IMR-90 (cell line): Measurements from ENCODE around the gene UBN2. TPM values are rescaled to one million over a fixed set of nuclear protein-coding genes. Genes with fewer than 3 reads are reported as not detected.

ENCODE experiments used
- ATAC-seq: fragments of 200-7000 bp; cut with Tn5 transposase; 2 replicates; pipeline ENCODE4 v1.9.1; 2020; ENCODE audit warnings: low read depth, mild to moderate bottlenecking, moderate library complexity
- BruUV-seq: library from RNA; stranded (reverse); fragments of 400-500 nt; replicated peaks from 2 replicates; lab custom pipeline; 2021; lab: Mats Ljungman, UMichigan
- CTCF ChIA-PET: fragments of 300-600 bp; formaldehyde crosslinking; extraction: SDS; loops from one replicate; lab custom pipeline; 2021; ENCODE audit warnings: antibody characterized with exemption; lab: Yijun Ruan, JAX
- POLR2A ChIA-PET: fragments of 300-600 bp; sonication (Branson Sonifier 250); formaldehyde crosslinking; loops from one replicate; lab custom pipeline; 2022; ENCODE audit warnings: antibody characterized with exemption; ENCODE audit not compliant: unreplicated experiment; lab: Charles Lee
- DNase-seq: peaks from one replicate; pipeline ENCODE4 v3.0.0; 2013
- H2AFZ ChIP-seq: replicated peaks from 2 replicates; pipeline ENCODE3; 2013; ENCODE audit warnings: low read length, mild to moderate bottlenecking; ENCODE audit not compliant: poor library complexity
- H2AK5ac ChIP-seq: 2 replicates; pipeline ENCODE4 v1.6.1; 2013; ENCODE audit warnings: low read depth, low read length, inconsistent platforms
- H2AK9ac ChIP-seq: replicated peaks from 2 replicates; pipeline ENCODE3; 2013; ENCODE audit warnings: mild to moderate bottlenecking, low read depth, low read length, moderate library complexity; ENCODE audit not compliant: poor library complexity
- H2BK120ac ChIP-seq: 2 replicates; pipeline ENCODE4 v1.6.1; 2013; ENCODE audit warnings: low read depth, low read length, inconsistent platforms
- H2BK15ac ChIP-seq: 3 replicates; pipeline ENCODE4 v1.6.1; 2013; ENCODE audit warnings: low read depth, low read length, inconsistent platforms
- H2BK20ac ChIP-seq: 2 replicates; pipeline ENCODE4 v1.6.1; 2013; ENCODE audit warnings: low read depth, mild to moderate bottlenecking, inconsistent platforms, low read length, moderate library complexity
- H2BK5ac ChIP-seq: 2 replicates; pipeline ENCODE4 v1.6.1; 2013; ENCODE audit warnings: mild to moderate bottlenecking, low read depth, low read length, inconsistent platforms; ENCODE audit not compliant: poor library complexity, severe bottlenecking
- H3K14ac ChIP-seq: replicated peaks from 2 replicates; pipeline ENCODE4 v1.6.1; 2013; ENCODE audit warnings: low read depth, low read length, inconsistent platforms
- H3K18ac ChIP-seq: 2 replicates; pipeline ENCODE4 v1.6.1; 2013; ENCODE audit warnings: low read depth, low read length, control low read depth
- H3K23ac ChIP-seq: 2 replicates; pipeline ENCODE4 v1.6.1; 2013; ENCODE audit warnings: low read depth, low read length, inconsistent platforms
- H3K27ac ChIP-seq: 2 replicates; pipeline ENCODE4 v1.5.1; 2013; ENCODE audit warnings: mild to moderate bottlenecking, control low read depth, low read length; ENCODE audit not compliant: insufficient read depth
- H3K27me3 ChIP-seq: 2 replicates; pipeline ENCODE4 v1.6.1; 2013; ENCODE audit warnings: low read length; ENCODE audit not compliant: control insufficient read depth, insufficient read depth
- H3K36me3 ChIP-seq: 2 replicates; pipeline ENCODE4 v1.6.1; 2013; ENCODE audit warnings: low read length, mixed read lengths; ENCODE audit not compliant: control insufficient read depth, insufficient read depth
- H3K4ac ChIP-seq: 2 replicates; pipeline ENCODE4 v1.6.1; 2013; ENCODE audit warnings: low read depth, low read length, inconsistent platforms
- H3K4me1 ChIP-seq: 2 replicates; pipeline ENCODE4 v1.6.1; 2013; ENCODE audit warnings: low read length, mixed read lengths; ENCODE audit not compliant: control insufficient read depth, insufficient read depth
- H3K4me2 ChIP-seq: 2 replicates; pipeline ENCODE4 v1.6.1; 2013; ENCODE audit warnings: low read depth, mild to moderate bottlenecking, control low read depth, low read length, moderate library complexity
- H3K4me3 ChIP-seq: 2 replicates; pipeline ENCODE4 v1.5.1; 2013; ENCODE audit warnings: low read depth, mild to moderate bottlenecking, control low read depth, low read length, moderate library complexity; ENCODE audit not compliant: insufficient read depth
- H3K56ac ChIP-seq: 2 replicates; pipeline ENCODE4 v1.6.1; 2013; ENCODE audit warnings: low read length, inconsistent platforms; ENCODE audit not compliant: insufficient read depth; ENCODE audit errors: extremely low read depth
- H3K79me1 ChIP-seq, 2 experiments: 2 replicates each; pipeline ENCODE4 v1.6.1; 2013; ENCODE audit warnings: low read length in 2 of 2, inconsistent platforms in 1 of 2, low read depth in 1 of 2
- H3K9ac ChIP-seq: 2 replicates; pipeline ENCODE4 v1.6.1; 2013; ENCODE audit warnings: low read depth, low read length, control low read depth
- H3K9me1 ChIP-seq: 2 replicates; pipeline ENCODE4 v1.6.1; 2013; ENCODE audit warnings: low read length, inconsistent platforms; ENCODE audit not compliant: insufficient read depth
- H3K9me3 ChIP-seq: 2 replicates; pipeline ENCODE4 v1.6.1; 2013; ENCODE audit warnings: low read length; ENCODE audit not compliant: control insufficient read depth, insufficient read depth
- H4K20me1 ChIP-seq: 2 replicates; pipeline ENCODE4 v1.6.1; 2013; ENCODE audit warnings: low read length, inconsistent platforms; ENCODE audit not compliant: insufficient read depth
- H4K5ac ChIP-seq: 2 replicates; pipeline ENCODE4 v1.6.1; 2013; ENCODE audit warnings: mild to moderate bottlenecking, low read depth, low read length, control low read depth
- H4K8ac ChIP-seq, 2 experiments: 2 replicates each; pipeline ENCODE4 v1.6.1; 2013; ENCODE audit warnings: low read depth in 2 of 2, low read length in 2 of 2, control low read depth in 1 of 2, inconsistent platforms in 1 of 2
- H4K91ac ChIP-seq: 2 replicates; pipeline ENCODE4 v1.6.1; 2013; ENCODE audit warnings: low read depth, low read length, inconsistent platforms; ENCODE audit not compliant: insufficient read depth
- FOS ChIP-seq: fragments of 150-350 bp; IDR thresholded peaks from 2 replicates; pipeline ENCODE4 v1.6.1; 2016; ENCODE audit warnings: low read depth, low read length
- MAFK ChIP-seq: IDR thresholded peaks from 2 replicates; pipeline ENCODE4 v1.6.1; 2012; ENCODE audit warnings: low read depth, low read length, improper control_type of control experiment
- WGBS, 2 experiments: methylation state at CpG; one replicate each; pipeline versions ENCODE4 v1.1.5 to v1.1.7; 2013; ENCODE audit warnings: missing lambda C conversion rate in 2 of 2; ENCODE audit not compliant: insufficient read length in 1 of 2; ENCODE audit errors: extremely low coverage in 2 of 2; 5-methylcytosine and 5-hydroxymethylcytosine counted together
- dilution Hi-C: fragments of 300-500 bp; cut with HindIII; formaldehyde crosslinking; loops from one replicate; pipeline ENCODE4 v1.14.3; 2018; ENCODE audit warnings: low sequenced_read_pairs; ENCODE audit not compliant: unreplicated experiment
- in situ Hi-C: fragments of 300-500 bp; cut with MboI; formaldehyde crosslinking; loops from 3 replicates; pipeline ENCODE4 v1.14.3; 2019; ENCODE audit warnings: low sequenced_read_pairs, inconsistent platforms, mixed read lengths
- intact Hi-C: fragments of 100-400 bp; cut with micrococcal nuclease; formaldehyde crosslinking; loops from 2 replicates; pipeline ENCODE4 v1.10.0; 2022
- polyA plus RNA-seq, 3 experiments: library from polyadenylated mRNA; depleted of rRNA; stranded (reverse); fragments of >200 nt; gene quantifications; 2 replicates each; pipeline ENCODE4 v1.2.3, GENCODE V29; 2012; ENCODE audit warnings: low replicate concordance in 1 of 3
- total RNA-seq: library from RNA; depleted of rRNA; stranded (reverse); fragments of >200 nt; gene quantifications from 2 replicates; pipeline ENCODE4 v1.2.3, GENCODE V29; 2012

The UBN2 gene
- total and polyA plus RNA-seq, 2 of the 4 experiments (the other 2 are of a cell fraction), result 1.6 to 2.3 TPM

DNA sequence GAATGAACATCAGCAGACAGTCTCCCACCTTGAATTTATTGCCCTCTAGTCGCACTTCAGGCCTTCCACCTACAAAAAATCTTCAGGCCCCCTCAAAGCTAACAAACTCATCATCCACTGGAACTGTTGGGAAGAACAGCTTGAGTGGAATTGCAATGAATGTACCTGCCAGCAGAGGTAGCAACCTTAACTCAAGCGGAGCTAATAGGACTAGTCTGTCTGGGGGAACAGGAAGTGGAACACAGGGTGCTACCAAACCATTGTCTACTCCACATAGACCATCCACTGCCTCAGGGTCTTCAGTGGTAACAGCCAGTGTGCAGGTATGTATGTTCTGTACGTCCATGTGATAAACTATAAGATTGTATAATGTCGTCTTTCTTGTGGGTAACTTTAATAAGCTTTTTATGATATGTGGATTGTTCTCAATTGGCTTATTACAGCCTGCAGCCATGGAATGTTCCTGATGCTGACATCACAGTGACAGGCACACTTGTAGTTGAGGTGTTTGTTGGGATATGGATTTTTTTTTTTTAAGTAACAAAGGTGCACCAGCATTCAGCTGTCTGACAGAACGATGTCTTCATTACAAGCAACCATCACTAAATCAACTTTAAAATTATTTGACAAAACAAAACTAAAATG lies 53.3 kb downstream of the UBN2 start:
- H3K23ac ChIP-seq, result no peak overlapping the region
- no peak overlapping the region for H2BK15ac ChIP-seq
- H3K18ac ChIP-seq, result no peak overlapping the region
- DNase-seq (no peak), ATAC-seq (no peak)
- WGBS, 2 experiments, result 100% methylated on average over 2 of the region's 5 CpGs; no CpG with 5 or more reads in 1 of the 2 experiments
- no peak overlapping the region for H4K91ac ChIP-seq
- peaks cover 0 to 4% of the 10 kb centered on the region in 2 experiments; a peak in 2 of 4 replicates for H3K79me1 ChIP-seq
- no peak overlapping the region for H2BK20ac ChIP-seq
- H3K27me3 ChIP-seq, result no peaks in the 10 kb centered on the region
- no TSS peak for BruUV-seq
- no peak overlapping the region for H3K4me3 ChIP-seq
- H3K9me3 ChIP-seq, result no peaks in the 10 kb centered on the region
- no peak overlapping the region for H2BK120ac ChIP-seq
- no peak overlapping the region for H2BK5ac ChIP-seq
- H3K9me1 ChIP-seq, result no peaks in the 10 kb centered on the region
- ChIA-PET POLR2A (interaction anchor here (0.6 kb wide), 1 partner anchor 48 kb away, joined by 3 read pairs; no protein-coding TSS in a partner anchor), CTCF (interaction anchor here (1.0 kb wide), 1 partner anchor 26 kb away, joined by 6 read pairs; no protein-coding TSS in a partner anchor)
- H3K56ac ChIP-seq, result no peak overlapping the region
- in situ Hi-C loops (no loop called here), dilution Hi-C loops (no loop called here), intact Hi-C loops (no loop called here)
- H4K5ac ChIP-seq, result no peak overlapping the region
- H4K8ac ChIP-seq, result no peak overlapping the region
- TF ChIP-seq FOS (no peak), MAFK (no peak)
- no peak overlapping the region for H3K4me2 ChIP-seq
- H3K36me3 ChIP-seq, result peaks cover 22% of the 10 kb centered on the region
- no peak overlapping the region for H2AFZ ChIP-seq
- no peak overlapping the region for H3K14ac ChIP-seq
- H3K4ac ChIP-seq, result no peak overlapping the region
- no peak overlapping the region for H2AK9ac ChIP-seq
- H3K4me1 ChIP-seq, result no peaks in the 10 kb centered on the region
- no peak overlapping the region for H3K27ac ChIP-seq
- H4K20me1 ChIP-seq, result no peaks in the 10 kb centered on the region
- H2AK5ac ChIP-seq, result no peak overlapping the region
- no peak overlapping the region for H3K9ac ChIP-seq
